SH-SY5Y (cell line): ENCODE data around the gene KCNJ1.

Experiments
- GATA2 ChIP-seq: IDR thresholded peaks from 2 replicates; pipeline ENCODE4 v1.6.1; 2011; ENCODE audit warnings: mild to moderate bottlenecking, low read depth, low read length
- GATA3 ChIP-seq: IDR thresholded peaks from 2 replicates; pipeline ENCODE4 v1.6.1; 2011; ENCODE audit warnings: low read depth, mild to moderate bottlenecking, low read length, moderate library complexity

KCNJ1 gene

DNA sequence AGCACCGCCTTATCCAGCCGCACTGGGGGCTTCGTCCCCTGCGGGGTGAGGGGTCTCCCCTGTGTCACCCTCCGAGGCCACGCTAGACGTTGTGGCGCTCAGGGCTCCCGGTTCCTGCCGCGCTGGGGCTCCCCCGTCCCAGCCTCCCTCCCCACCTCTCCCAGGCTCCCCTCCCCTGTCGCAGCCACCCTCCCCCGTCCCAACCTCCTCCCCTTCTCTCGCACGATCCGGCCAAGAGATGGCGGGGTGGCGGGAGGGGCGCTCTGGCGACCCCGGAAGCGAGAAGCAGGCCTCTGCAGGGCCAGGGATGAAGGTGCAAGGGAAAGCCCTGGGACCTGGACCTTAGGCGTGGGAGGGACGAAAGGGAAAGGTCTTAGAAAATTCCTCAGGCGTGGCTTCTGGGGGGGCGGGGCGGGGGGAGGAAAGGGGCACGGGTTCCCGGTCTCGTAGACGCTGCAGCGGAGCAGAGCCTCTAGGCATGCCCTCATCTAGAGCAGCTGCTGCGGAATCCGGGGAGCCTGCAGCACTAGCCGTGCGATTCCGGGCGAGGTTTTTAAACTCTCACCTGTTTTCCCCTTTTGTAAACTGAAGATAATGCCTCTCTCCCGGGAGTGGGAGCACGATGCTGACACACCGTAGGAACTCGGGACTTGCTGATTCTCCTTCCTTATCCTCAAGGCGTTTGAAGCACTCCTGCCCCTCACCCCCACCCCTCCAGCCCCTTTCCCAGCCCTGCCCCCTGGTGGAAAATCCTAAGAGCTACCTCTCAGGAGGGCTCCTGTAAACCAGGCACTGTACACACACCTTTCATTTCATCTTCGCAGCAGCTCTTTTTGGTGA, 38.5 kb upstream of the KCNJ1 start:
- TF ChIP-seq GATA3 (no peak), GATA2 (no peak)

DNA sequence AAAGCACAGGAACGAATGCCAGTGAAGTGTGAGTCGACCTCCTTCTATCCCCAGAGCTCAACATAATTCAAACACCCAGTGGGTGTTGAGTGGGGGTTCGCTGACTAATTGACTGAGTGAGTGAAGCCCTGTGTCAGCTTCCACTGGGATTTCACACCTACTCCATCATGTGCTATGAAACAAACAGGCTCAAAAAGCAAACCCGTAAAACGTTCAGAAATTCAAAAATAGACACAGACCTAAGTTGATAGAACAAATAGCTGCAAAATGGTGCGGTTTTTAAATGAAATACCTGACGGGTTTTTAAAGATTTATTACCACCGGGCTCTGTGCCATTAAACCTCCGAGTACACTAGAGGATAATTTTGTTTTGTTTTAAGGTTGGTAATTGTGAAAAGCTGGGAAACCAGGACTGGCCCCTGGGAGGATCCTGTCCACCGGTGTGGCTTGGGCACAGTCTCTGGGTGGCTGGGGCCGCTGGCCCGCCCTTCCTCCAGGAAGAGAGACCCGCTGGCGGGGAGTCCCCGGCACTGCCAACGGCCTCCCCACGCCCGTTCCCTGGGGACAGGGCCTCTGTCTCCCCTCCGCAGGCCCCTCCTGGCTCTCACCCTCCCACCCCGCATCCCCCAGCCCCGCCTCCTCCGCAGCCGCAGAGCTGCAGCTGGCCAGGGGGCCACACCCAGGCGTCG, 37.7 kb upstream of the KCNJ1 start:
- TF ChIP-seq GATA2 (no peak), GATA3 (no peak)

DNA sequence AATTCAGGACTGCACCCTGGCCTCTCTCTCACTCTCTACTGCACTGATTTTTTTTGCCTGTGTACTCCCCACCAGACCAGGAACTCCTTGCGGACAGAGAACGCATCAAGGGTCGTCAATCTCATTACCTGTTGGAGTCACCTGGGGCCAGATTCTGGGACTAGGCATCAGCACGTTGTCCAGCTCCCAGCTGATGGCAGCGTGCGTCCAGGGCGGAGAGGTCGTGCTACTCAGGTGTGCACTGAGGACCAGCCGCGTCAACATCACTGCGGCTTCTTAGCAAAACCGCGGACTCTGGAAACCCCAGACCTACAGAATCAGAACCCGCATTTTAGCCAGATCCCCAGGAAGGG, 37.2 kb upstream of the KCNJ1 start:
- TF ChIP-seq GATA2 (no peak), GATA3 (no peak)

DNA sequence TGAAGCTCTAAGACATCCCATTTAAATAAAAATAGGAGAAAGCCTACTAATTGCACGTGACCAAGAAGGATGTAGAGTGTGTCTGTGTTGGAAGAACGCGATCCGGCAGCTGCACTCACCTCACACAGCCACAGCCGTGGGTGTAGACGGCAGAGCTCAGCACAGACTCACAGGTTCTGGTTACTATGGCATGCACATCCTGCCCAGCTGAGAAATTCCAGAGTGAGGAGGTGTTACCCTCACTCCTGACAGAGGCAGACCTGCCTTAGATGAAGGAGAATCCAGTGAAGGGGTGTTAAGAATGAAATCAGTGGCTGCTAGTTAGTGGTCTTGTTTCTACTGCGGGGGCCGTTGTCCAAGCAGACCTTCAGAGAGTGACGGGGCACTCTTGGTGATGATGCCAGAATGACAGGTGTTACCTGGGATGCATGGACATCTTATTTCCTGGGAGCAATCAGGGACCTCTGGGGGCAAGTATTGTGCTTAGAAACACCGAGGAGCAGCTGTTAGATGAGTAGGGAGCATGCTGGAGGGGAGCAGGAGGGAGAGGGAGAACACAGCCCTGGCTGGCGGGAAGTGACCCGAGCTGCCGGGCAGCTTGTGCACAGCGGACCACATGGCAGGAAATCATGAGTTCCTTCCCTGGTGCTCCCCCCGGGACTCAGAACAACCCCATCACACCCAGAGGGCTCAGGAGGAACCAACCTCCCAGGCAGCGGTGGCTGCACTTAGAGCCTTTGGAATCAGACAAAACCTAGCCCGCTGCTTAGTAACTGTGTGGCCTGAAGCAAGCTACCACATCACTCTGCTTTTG, 36.4 kb upstream of the KCNJ1 start:
- TF ChIP-seq GATA2, result no peak

DNA sequence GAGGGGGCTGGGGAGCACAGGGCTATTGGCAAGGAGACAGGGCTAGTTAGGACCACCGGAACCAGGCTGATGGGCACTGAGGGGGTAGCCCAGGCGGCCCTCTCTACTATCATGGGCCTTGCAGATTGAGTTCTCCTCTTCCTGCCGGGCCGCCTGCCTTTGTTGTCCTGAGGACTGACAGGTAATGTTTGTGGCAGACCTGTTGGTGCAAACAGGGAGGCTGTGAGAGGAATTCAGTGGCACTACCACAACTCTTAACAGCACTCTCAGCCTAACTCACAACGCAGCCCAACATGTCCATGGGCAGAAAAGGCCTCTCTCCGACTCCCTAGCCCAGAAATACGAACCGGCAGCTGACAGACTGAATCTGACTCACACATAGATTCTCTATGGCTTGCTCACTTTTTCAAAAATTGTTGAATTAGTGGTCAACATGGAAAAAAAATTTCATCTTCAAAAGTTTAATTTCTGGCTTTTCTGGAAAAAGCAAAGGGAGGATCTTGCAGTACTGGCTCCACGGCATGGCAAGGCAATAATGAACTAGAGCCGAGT, 35.5 kb upstream of the KCNJ1 start:
- no peak for TF ChIP-seq GATA2
- TF ChIP-seq GATA3, result no peak

DNA sequence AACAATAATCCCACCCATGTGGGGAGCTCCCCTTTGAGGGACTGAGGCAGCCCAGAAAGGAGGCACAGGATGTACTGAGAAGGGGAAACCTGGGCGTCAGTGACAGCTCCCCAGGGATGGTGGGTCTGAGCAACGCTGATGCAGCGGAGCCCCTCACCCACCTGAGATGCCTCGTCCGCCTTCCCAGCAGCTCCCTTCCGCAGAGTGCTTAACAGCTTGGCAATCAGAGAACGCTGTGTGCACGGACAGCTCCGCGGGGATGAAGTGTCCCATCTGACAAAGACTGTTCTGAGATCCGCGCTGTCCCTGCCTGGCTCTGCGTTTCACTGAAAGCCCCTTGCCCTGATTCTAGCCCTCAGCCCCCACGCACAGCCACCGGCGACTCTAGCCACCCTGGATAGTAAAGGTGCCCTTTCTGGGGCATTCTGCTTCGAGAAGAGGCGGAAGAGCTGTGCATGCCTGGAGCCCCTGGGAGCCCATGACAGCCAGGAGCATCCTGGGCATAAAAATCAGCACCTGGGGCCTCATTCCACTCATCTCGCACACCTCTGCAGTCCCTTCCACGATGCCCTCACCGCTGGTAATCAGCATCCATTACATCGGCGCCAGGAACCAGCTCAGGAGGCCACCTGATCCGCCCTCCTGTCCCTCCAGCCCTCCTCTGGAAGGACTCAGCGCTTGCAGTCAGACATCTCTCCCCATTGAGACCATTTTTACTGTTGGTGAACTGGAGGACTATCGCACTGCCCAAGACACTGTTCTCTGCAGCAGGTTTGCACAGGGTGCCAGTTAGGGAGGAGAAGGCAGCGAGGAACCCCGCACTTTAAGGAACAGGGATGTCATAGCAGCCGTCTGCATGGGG, 34.8 kb upstream of the KCNJ1 start:
- TF ChIP-seq GATA2, result no peak
- TF ChIP-seq GATA3, result no peak

DNA sequence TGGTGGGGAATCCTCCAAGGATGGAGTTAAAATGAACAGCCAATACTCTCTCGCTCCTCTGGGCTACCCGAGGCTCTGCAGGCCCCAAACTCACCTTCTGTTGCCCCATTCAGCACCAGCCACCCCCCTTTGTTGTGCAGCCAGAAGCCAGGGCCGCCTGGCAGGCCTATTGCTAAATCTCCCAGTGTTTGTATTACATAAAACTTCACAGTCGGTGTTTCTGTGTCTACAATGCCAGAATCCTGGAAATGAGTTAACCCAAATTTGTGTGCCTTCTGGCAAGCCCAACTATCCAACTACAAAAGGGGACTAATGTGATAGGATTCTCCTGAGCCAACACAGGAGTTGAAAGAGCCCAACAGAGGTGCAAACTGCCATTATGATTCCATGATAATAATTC, 33.4 kb upstream of the KCNJ1 start:
- TF ChIP-seq GATA3 (no peak), GATA2 (no peak)

DNA sequence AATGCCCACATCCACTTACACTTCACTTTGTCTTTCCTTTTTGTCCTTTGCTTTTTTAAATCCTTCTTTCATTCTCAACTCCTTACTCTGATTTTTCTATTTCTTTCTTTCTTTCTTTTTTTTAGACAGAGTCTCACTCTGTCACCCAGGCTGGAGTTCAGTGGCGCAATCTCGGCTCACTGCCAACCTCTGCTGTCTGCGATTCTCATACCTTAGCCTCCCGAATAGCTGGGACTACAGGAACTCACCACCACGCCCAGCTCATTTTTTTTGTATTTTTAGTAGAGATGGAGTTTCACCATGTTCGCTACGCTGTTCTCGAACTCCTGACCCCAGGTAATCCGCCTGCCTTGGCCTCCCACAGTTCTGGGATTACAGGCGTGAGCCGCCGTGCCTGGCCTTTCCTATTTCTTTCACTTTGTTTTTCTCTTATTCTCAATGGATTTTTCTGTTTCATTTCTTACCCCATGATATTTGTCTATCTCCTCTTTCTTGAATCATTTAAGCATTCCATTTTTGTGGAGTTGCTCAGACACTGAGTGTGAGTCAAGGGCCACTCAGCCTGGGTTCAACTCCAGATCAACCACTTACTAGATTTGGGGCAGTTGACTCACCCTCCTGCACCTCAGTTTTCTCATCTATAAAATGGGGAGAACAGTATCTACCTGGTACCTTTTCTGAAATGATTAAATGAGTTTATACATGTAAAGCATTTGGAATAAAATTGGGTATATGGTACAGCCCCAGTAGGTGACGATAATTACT, 31.7 kb upstream of the KCNJ1 start:
- no peak for TF ChIP-seq GATA3

DNA sequence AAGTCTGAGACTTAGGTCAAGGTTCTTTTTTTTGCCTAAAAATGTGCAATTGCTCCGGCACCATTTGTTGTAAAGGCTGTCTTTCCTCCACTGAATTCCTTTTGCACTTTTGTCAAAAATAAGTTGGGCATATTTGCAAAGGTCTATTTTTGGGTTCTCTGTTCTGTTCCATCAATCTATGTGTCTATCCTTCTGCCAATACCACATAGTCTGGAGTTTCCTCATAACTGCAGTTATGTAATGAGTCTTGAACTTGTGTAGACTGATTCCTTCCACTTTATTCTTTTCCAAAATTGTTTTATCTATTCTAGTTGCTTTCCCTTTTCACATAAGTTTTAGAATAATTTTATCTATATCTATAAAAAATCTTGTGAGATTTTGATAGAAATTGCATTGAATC, 30.7 kb upstream of the KCNJ1 start:
- TF ChIP-seq GATA2 (no peak), GATA3 (no peak)

DNA sequence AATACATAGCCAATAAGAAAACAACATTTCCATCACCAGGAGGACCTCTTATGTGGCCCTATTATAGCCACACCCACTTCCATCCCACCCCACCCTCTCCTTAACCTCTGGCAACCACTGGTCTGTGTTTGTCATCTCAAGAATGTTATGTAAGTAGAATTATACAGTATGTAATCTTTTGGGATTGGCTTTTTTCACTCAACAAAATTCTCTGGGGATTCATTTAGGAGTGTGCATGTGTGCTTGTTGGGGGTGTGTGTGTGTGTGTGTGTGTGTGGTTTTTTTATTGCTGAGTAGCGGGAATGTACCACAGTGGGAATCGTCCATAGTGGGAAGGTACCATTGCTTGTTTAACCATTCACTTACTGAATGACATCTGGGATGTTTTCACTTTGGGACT, 29.3 kb upstream of the KCNJ1 start:
- TF ChIP-seq GATA3 (no peak), GATA2 (no peak)

DNA sequence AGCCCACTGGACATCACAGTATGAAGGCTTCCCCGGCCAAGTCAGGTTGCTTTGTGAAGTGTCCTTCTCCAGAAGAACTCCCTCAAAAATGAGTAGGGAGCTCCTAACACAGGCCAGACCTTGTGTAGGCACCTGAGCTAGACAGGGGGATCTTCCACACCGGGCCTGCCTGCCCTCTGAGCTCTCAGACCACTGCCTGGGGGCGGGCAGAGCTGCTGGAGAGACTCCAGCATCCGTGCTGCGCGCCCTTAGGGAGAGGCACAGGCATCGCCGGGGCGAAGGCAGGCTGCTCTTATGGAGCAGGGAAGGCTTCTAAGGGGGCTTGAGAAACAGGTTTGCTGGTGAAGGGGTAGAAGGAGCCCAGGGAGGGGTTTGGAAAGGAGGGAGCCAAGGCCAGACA, 28.4 kb upstream of the KCNJ1 start:
- no peak for TF ChIP-seq GATA2
- no peak for TF ChIP-seq GATA3

DNA sequence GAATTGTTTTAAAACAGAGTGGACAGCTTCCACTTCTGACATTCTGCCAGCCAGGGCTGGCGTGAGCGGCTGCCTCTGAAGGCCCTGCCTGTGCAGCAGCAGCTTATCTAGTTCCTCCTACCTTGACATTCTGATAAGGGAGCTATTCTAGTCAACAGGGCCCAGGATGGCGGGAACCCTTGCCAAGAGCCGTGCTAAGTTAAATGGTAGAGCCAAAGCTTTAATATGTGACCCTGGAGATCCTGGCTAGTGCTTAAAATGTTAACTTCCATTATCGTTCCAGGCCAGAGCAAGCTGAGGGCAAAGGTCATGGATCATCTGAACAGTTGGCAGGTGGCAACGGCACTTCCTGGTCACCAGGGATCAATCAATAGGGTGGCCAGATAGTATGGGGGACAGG, 27.6 kb upstream of the KCNJ1 start:
- no peak for TF ChIP-seq GATA3
- peak; percentile 43; the same call in 1 of the 2 replicates for TF ChIP-seq GATA2

DNA sequence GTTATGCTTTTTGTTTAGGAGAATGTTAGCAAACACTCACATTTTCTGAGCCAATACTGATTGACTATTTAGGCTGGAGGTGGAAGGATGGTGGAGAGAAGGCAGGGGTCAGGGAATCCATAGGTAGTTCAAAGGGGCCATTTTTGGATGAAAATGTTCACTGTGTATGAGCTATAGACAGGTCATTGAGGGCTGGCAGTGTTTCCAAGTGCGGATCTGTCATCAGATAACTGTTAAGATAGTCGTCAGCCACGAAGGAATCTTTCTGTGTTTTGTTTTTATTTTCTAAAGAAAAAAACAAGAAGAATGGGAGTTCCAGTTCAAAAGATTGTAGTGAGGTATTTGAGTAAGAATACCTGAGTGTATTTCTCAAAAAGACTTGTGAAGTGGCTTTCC, 27.2 kb upstream of the KCNJ1 start:
- TF ChIP-seq GATA3, result no peak
- TF ChIP-seq GATA2, result no peak

DNA sequence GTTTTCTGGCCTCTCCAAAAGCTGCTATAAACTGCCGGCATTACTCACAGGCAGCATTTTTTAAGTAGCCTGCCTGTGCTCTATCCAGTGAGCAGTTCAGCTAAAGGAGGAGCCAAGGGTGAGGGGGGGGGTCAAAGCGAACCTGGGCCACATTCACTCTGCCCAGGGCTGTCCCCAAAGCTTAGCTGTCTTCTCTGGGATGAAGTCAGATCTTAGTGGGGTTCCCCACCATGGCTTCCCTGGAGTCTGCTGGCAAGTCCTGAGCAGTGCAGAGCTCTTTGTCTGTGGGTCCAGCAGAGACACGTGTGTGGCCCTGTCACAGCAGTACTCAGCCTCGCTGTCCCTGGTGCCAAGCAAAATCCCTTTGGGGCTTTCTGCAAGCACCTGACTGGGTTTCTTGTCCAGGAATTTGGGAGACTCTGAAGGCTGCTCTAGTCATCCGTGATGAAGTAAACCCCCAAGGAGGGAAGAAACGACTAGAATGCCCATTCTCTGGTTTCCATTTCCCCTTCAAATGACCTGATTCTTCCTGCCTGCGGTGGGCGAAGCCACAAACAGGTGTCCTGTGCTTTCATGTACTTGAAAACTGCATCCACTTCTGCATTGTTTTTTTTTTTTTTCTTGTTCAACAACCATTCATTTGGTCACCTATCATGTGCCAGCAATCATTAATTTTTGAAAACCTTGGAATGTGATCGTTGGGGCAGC, 26.6 kb upstream of the KCNJ1 start:
- TF ChIP-seq GATA2 (no peak), GATA3 (no peak)
